Neuronal stem cell (in vitro differentiated cells): ENCODE measurements around the gene RGL2.
A peak's percentile ranks its signal among the peaks of the same experiment; 100 is the strongest.

Experiments
- DNase-seq: peaks from one replicate; pipeline ENCODE4 v3.0.0-alpha.2; 2013; ENCODE audit warnings: low spot score
- H2AFZ ChIP-seq: one replicate; pipeline ENCODE4 v1.6.1; 2013; ENCODE audit warnings: mild to moderate bottlenecking, low read length, inconsistent platforms
- H2AK5ac ChIP-seq: 2 replicates; pipeline ENCODE4 v1.6.1; 2013; ENCODE audit warnings: low read depth, mild to moderate bottlenecking, inconsistent platforms, low read length, moderate library complexity, mixed read lengths
- H2BK120ac ChIP-seq: 2 replicates; pipeline ENCODE4 v1.6.1; 2013; ENCODE audit warnings: low read depth, mild to moderate bottlenecking, inconsistent platforms, low read length, moderate library complexity, mixed read lengths
- H2BK12ac ChIP-seq: one replicate; pipeline ENCODE4 v1.6.1; 2013; ENCODE audit warnings: low read length, inconsistent platforms
- H2BK15ac ChIP-seq: 2 replicates; pipeline ENCODE4 v1.6.1; 2013; ENCODE audit warnings: mild to moderate bottlenecking, low read length, inconsistent platforms, mixed read lengths
- H2BK5ac ChIP-seq: one replicate; pipeline ENCODE4 v1.6.1; 2013; ENCODE audit warnings: inconsistent platforms, mild to moderate bottlenecking, low read length, moderate library complexity
- H3K14ac ChIP-seq: one replicate; pipeline ENCODE4 v1.6.1; 2013; ENCODE audit warnings: low read length, inconsistent platforms
- H3K18ac ChIP-seq: 2 replicates; pipeline ENCODE4 v1.6.1; 2013; ENCODE audit warnings: low read length, inconsistent platforms
- H3K23ac ChIP-seq: 2 replicates; pipeline ENCODE4 v1.6.1; 2013; ENCODE audit warnings: low read depth, mild to moderate bottlenecking, mixed read lengths, low read length, inconsistent platforms; ENCODE audit not compliant: poor library complexity
- H3K27ac ChIP-seq: replicated peaks from 3 replicates; pipeline ENCODE4 v1.5.1; 2013; ENCODE audit warnings: low read length, inconsistent platforms
- H3K27me3 ChIP-seq, 3 experiments: 2 replicates each; pipeline ENCODE4 v1.6.1; 2013; ENCODE audit warnings: low read length in 3 of 3, mild to moderate bottlenecking in 2 of 3, inconsistent platforms in 1 of 3, low read depth in 1 of 3, mixed read lengths in 1 of 3, moderate library complexity in 1 of 3; ENCODE audit not compliant: control insufficient read depth in 3 of 3, insufficient read depth in 3 of 3
- H3K36me3 ChIP-seq, 2 donors: replicated peaks in 1 of 2; 2 replicates each; pipeline ENCODE4 v1.6.1; 2013; ENCODE audit warnings: low read length in 2 of 2; ENCODE audit not compliant: control insufficient read depth in 2 of 2, insufficient read depth in 2 of 2
- H3K4ac ChIP-seq: 2 replicates; pipeline ENCODE4 v1.6.1; 2013; ENCODE audit warnings: inconsistent platforms, mild to moderate bottlenecking, low read length, moderate library complexity
- H3K4me1 ChIP-seq, 2 donors: 1 replicate in 1 of 2; 2 replicates in 1 of 2; pipeline ENCODE4 v1.6.1; 2013; ENCODE audit warnings: low read length in 2 of 2, low read depth in 1 of 2; ENCODE audit not compliant: control insufficient read depth in 2 of 2, insufficient read depth in 1 of 2
- H3K4me2 ChIP-seq: one replicate; pipeline ENCODE4 v1.6.1; 2013; ENCODE audit warnings: mild to moderate bottlenecking, low read length, inconsistent platforms; ENCODE audit not compliant: insufficient read depth, poor library complexity, severe bottlenecking
- H3K4me3 ChIP-seq, 2 donors: 2 replicates each; pipeline ENCODE4 v1.5.1; 2013; ENCODE audit warnings: low read length in 2 of 2, mild to moderate bottlenecking in 2 of 2, inconsistent platforms in 1 of 2, moderate library complexity in 1 of 2
- H3K79me1 ChIP-seq: one replicate; pipeline ENCODE4 v1.6.1; 2013; ENCODE audit warnings: low read depth, mild to moderate bottlenecking, inconsistent platforms, low read length, moderate library complexity
- H3K9ac ChIP-seq: one replicate; pipeline ENCODE4 v1.6.1; 2013; ENCODE audit warnings: mild to moderate bottlenecking, low read depth, low read length, inconsistent platforms; ENCODE audit not compliant: poor library complexity
- H3K9me3 ChIP-seq, 2 donors: replicated peaks in 1 of 2; 2 replicates each; pipeline versions ENCODE3 to v1.6.1; 2013; ENCODE audit warnings: low read length in 2 of 2, mild to moderate bottlenecking in 2 of 2, inconsistent platforms in 1 of 2, low read depth in 1 of 2, mixed read lengths in 1 of 2, moderate library complexity in 1 of 2; ENCODE audit not compliant: control insufficient read depth in 2 of 2, insufficient read depth in 1 of 2
- H4K8ac ChIP-seq: one replicate; pipeline ENCODE4 v1.6.1; 2013; ENCODE audit warnings: low read depth, mild to moderate bottlenecking, inconsistent platforms, low read length, moderate library complexity
- H4K91ac ChIP-seq: one replicate; pipeline ENCODE4 v1.6.1; 2013; ENCODE audit warnings: low read length, low read depth, mild to moderate bottlenecking, inconsistent platforms; ENCODE audit not compliant: poor library complexity
- WGBS, 2 donors: extraction: QIAGEN DNeasy Blood & Tissue Kit; methylation state at CpG; one replicate each; pipeline ENCODE4 v1.1.7; 2013; ENCODE audit warnings: missing lambda C conversion rate in 2 of 2, mixed read lengths in 1 of 2; ENCODE audit not compliant: insufficient read length in 2 of 2, insufficient replicate concordance in 1 of 2; ENCODE audit errors: extremely low coverage in 2 of 2; 5-methylcytosine and 5-hydroxymethylcytosine counted together

The RGL2 gene

DNA sequence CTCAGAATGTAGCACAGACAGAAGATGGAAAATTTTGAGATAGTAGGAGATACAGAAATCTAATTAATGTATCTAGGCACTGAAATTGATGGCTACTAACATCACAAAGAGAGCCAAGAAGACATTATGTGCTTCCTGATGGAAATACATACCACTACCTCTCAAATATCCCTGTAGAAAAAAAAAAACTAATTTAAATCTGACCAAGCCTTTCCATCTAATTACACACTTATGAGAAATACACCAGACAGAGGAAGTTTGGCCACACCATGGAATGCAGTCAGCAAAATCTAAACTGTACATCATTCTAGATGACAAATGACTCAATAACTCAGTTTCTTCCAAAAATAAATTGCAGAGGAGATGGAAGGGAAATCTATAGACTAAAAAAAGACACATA, 46.0 kb downstream of the RGL2 start:
- no peaks in the 10 kb centered on the region for H3K79me1 ChIP-seq
- no peak overlapping the region for H3K23ac ChIP-seq
- no peak overlapping the region for H3K4me3 ChIP-seq
- H4K91ac ChIP-seq: no peak overlapping the region
- DNase-seq: no peak
- H3K4me2 ChIP-seq: no peak overlapping the region
- no peak overlapping the region for H2BK5ac ChIP-seq
- H3K18ac ChIP-seq: no peak overlapping the region
- peaks cover 9 to 13% of the 10 kb centered on the region in 2 donors for H3K4me1 ChIP-seq
- H3K9me3 ChIP-seq: no peaks in the 10 kb centered on the region
- H3K4ac ChIP-seq: no peak overlapping the region
- no peak overlapping the region for H3K27ac ChIP-seq
- no peak overlapping the region for H4K8ac ChIP-seq
- peaks cover 4 to 38% of the 10 kb centered on the region in 2 donors for H3K36me3 ChIP-seq
- peaks cover 0 to 3% (median 0%) of the 10 kb centered on the region in 3 experiments for H3K27me3 ChIP-seq
- no peak overlapping the region for H3K9ac ChIP-seq
- no peak overlapping the region for H2AFZ ChIP-seq
- no peak overlapping the region for H2AK5ac ChIP-seq
- H3K14ac ChIP-seq: no peak overlapping the region
- no peak overlapping the region for H2BK15ac ChIP-seq
- no peak overlapping the region for H2BK12ac ChIP-seq
- H2BK120ac ChIP-seq: no peak overlapping the region

DNA sequence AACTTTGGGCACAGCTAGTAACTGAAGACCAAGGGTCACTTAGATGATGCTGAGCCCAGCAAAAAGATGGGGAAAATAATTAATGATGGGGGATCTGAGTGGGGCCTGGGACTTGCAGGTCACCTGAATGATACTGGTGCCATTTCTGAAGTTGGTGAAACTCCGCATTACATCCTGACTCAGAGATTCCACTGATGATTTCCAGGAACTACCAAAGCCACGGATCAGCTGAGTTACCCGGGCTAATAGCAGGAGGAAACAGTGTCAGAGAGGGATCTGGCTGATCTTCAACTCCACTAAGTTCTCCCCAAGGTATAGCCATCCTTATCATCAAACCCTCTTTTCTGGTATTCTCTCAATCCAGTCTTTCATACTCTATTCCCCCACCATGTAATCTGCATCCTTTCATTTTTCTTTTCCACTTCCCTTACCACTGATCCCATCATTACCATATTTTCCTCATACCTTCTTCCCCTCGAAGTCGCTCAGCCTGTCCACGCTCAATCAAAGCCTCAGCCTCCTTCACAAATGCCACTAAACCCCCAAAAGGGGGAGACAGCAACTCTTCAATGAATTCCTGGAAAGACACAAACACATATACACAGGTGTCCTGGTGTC, 47.2 kb downstream of the RGL2 start:
- WGBS, 2 donors: no CpG with 5 or more reads among the region's 6 CpGs
- H2BK15ac ChIP-seq: no peak overlapping the region
- no peak overlapping the region for H3K4me2 ChIP-seq
- H3K27me3 ChIP-seq: peaks cover 0 to 3% (median 0%) of the 10 kb centered on the region in 3 experiments
- H3K36me3 ChIP-seq: peaks cover 3 to 28% of the 10 kb centered on the region in 2 donors
- no peak overlapping the region for H3K18ac ChIP-seq
- no peak overlapping the region for H2AK5ac ChIP-seq
- H2BK120ac ChIP-seq: no peak overlapping the region
- H3K23ac ChIP-seq: no peak overlapping the region
- no peaks in the 10 kb centered on the region for H3K79me1 ChIP-seq
- H2BK5ac ChIP-seq: no peak overlapping the region
- H2BK12ac ChIP-seq: no peak overlapping the region
- H3K27ac ChIP-seq: no peak overlapping the region
- no peak for DNase-seq
- no peak overlapping the region for H3K4me3 ChIP-seq
- H3K4ac ChIP-seq: no peak overlapping the region
- H3K4me1 ChIP-seq: peaks cover 9 to 13% of the 10 kb centered on the region in 2 donors
- H4K8ac ChIP-seq: no peak overlapping the region
- H3K9me3 ChIP-seq: no peaks in the 10 kb centered on the region
- H4K91ac ChIP-seq: no peak overlapping the region
- no peak overlapping the region for H3K14ac ChIP-seq
- no peak overlapping the region for H2AFZ ChIP-seq
- no peak overlapping the region for H3K9ac ChIP-seq

DNA sequence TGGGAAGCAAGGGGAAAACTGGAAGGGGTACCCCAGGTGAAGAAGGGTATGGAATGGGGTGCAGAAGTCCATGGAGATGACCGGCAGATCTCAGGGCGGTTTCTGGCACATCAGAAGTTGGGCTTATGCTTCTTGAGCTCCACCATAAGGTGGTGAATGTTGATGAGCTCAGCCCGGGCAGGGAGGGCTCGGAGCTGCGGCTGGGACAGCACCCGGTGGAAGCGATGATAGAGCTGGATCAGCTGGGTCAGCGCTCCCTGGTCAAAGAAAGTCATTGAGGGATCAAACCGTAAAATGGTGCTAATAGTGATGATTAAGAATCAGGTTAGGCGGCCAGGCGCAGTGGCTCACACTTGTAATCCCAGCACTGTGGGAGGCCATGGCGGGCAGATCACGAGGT, 48.0 kb downstream of the RGL2 start:
- H3K79me1 ChIP-seq: no peaks in the 10 kb centered on the region
- no peak overlapping the region for H3K14ac ChIP-seq
- no CpG with 5 or more reads among the region's 13 CpGs for WGBS, 2 donors
- peaks cover 0 to 3% (median 0%) of the 10 kb centered on the region in 3 experiments for H3K27me3 ChIP-seq
- H3K4me2 ChIP-seq: no peak overlapping the region
- H3K4ac ChIP-seq: no peak overlapping the region
- H4K91ac ChIP-seq: no peak overlapping the region
- no peaks in the 10 kb centered on the region for H3K9me3 ChIP-seq
- H3K23ac ChIP-seq: no peak overlapping the region
- no peak overlapping the region for H3K4me3 ChIP-seq
- no peak overlapping the region for H3K27ac ChIP-seq
- no peak for DNase-seq
- H4K8ac ChIP-seq: no peak overlapping the region
- H3K4me1 ChIP-seq: peaks cover 9 to 13% of the 10 kb centered on the region in 2 donors
- H3K9ac ChIP-seq: no peak overlapping the region
- H3K18ac ChIP-seq: no peak overlapping the region
- no peak overlapping the region for H2AFZ ChIP-seq
- no peak overlapping the region for H2BK120ac ChIP-seq
- H2BK15ac ChIP-seq: no peak overlapping the region
- peaks cover 3 to 28% of the 10 kb centered on the region in 2 donors for H3K36me3 ChIP-seq
- H2BK12ac ChIP-seq: no peak overlapping the region
- no peak overlapping the region for H2BK5ac ChIP-seq
- H2AK5ac ChIP-seq: no peak overlapping the region

DNA sequence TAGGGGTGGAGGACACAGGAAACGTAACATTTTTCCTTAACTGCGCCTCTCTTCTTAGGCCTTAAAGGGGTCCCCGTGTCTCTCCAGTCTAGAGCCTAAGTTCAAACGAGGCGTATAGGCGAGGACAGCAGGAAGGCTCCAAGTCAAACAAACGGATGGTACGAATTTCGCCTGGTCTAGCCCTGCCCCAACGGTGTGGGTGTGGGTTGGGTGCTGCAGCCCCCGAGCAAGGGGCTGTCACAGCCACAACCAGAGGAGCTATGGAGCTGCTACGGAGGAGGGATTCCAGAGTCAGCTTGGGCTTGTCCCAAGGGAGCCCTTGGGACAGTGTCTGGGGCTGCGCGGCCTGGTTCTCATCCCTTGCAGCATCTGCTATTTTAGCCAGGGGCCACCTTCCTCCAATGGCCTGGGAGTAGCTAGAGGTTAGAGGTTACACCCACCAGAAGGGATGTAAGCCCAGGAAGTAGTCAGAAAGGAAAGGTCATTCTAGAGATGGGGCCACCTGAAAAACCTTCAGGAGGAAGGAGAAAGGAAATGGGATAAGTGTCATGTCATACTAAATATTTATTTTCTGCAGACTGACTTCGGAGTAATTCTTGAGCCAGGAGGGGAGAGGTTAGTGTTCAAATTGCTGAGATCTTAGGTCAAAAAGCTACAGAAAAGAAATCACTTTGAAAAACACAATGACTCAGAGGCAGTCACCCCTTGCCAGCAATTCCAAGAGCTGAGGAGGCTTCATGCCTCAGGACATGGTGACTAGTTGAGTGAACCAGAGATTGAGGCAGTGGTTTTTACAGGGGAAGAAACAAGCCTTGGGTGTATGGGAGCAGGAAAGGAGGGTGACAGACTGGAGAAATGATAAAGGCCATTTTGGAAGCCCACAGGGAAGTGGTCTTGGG, 48.8 kb downstream of the RGL2 start:
- Histone ChIP-seq H2BK15ac (no peak overlapping the region), H3K79me1 (no peaks in the 10 kb centered on the region), H2AK5ac (no peak overlapping the region), H3K4me1 (peaks cover 9 to 13% of the 10 kb centered on the region in 2 donors), H2BK5ac (peak overlapping the region; percentile 7), H3K18ac (peak overlapping the region; percentile 84), H3K4ac (no peak overlapping the region), H2AFZ (peak overlapping the region; percentile 87), H3K9me3 (no peaks in the 10 kb centered on the region), H4K91ac (no peak overlapping the region), H3K23ac (peak overlapping the region; percentile 94), H3K27ac (peak overlapping the region; percentile 62), H3K9ac (peak overlapping the region; percentile 92), H2BK12ac (no peak overlapping the region), H3K4me2 (peak overlapping the region; percentile 77), H3K36me3 (peaks cover 3 to 26% of the 10 kb centered on the region in 2 donors), H3K27me3 (peaks cover 0 to 3% (median 0%) of the 10 kb centered on the region in 3 experiments), H2BK120ac (no peak overlapping the region), H3K4me3 (peak overlapping the region; percentile 67 to 80), H4K8ac (no peak overlapping the region), H3K14ac (no peak overlapping the region)
- no peak for DNase-seq
- no CpG with 5 or more reads among the region's 15 CpGs for WGBS, 2 donors
